ENCODE results near the gene THY1.

Gene THY1

GRCh38 chr11:119450590-119451326 is 27.8 kb upstream of the THY1 start:
- no peak overlapping the region for H3K4me3 ChIP-seq (ENCODE audit: low read depth, low read length)
- DNase-seq (ENCODE audit: low read depth) = no peak
- TF ChIP-seq, protein P1, sequence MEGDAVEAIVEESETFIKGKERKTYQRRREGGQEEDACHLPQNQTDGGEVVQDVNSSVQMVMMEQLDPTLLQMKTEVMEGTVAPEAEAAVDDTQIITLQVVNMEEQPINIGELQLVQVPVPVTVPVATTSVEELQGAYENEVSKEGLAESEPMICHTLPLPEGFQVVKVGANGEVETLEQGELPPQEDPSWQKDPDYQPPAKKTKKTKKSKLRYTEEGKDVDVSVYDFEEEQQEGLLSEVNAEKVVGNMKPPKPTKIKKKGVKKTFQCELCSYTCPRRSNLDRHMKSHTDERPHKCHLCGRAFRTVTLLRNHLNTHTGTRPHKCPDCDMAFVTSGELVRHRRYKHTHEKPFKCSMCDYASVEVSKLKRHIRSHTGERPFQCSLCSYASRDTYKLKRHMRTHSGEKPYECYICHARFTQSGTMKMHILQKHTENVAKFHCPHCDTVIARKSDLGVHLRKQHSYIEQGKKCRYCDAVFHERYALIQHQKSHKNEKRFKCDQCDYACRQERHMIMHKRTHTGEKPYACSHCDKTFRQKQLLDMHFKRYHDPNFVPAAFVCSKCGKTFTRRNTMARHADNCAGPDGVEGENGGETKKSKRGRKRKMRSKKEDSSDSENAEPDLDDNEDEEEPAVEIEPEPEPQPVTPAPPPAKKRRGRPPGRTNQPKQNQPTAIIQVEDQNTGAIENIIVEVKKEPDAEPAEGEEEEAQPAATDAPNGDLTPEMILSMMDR (IDR thresholded peaks at IDR 0.05; ENCODE audit: control insufficient read depth, extremely low read depth, insufficient read depth) = no peak

GRCh38 chr11:119449498-119449897 is 26.5 kb upstream of the THY1 start:
- no peak for DNase-seq (ENCODE audit: low read depth)
- TF ChIP-seq, protein P1 (IDR thresholded peaks at IDR 0.05; ENCODE audit: control insufficient read depth, extremely low read depth, insufficient read depth) = no peak
- no peak overlapping the region for H3K4me3 ChIP-seq (ENCODE audit: low read depth, low read length)

DNA sequence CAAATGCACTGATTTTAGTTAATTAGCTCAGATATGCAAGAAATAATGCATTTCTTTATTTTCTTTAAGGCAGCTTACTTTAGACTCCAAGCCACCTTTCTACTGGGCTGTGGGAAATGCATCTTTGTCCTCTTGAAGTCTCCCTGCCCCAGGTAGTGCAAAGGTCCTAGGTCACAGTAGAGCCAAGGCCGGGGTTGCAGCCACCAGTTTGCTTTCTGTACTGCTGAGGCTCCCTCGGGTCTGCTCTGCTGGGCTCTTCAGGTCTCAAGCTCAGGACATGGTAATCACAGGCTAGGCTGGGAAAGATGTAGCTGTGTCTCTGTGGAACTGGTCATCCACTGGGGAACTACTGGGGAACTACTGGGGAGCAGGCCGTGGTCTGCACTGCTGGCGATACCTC is 25.4 kb upstream of the THY1 start:
- TF ChIP-seq, protein P1 (IDR thresholded peaks at IDR 0.05; ENCODE audit: control insufficient read depth, extremely low read depth, insufficient read depth) = no peak
- H3K4me3 ChIP-seq (ENCODE audit: low read depth, low read length) = no peak overlapping the region
- DNase-seq (ENCODE audit: low read depth) = no peak

DNA sequence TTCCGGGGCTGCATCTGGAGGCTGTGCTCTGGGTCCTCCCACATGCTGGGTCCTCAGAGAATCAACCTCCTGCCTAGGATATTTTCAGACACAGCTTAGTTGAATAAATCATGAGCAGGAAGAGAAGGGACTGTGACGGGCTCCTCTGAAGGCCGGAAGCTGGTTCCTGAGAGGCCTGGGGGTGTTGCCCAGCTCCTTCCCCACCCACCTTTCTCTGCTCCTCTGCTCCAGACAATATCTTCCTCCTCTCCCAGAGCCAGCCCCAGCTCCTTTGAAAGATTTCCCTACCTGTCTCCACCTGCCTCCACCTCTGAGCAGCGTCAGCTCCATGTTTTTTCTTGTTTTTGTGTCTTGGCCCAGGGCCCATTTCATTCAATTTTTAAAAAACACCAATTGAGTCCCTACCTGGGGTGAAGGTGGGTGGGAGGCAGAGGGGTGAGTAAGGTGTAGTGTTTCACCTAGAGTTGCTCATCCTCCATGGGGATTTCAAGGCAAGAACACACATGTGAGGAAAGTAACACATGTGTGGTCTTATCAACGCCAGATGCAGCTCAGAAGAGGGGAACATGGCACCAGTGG is 24.8 kb upstream of the THY1 start:
- H3K4me3 ChIP-seq (ENCODE audit: low read depth, low read length) = no peak overlapping the region
- TF ChIP-seq, protein P1 (IDR thresholded peaks at IDR 0.05; ENCODE audit: control insufficient read depth, extremely low read depth, insufficient read depth) = no peak
- no peak for DNase-seq (ENCODE audit: low read depth)

- no peak overlapping the region for H3K4me3 ChIP-seq (ENCODE audit: low read depth, low read length)
- TF ChIP-seq, protein P1 (IDR thresholded peaks at IDR 0.05; ENCODE audit: control insufficient read depth, extremely low read depth, insufficient read depth) = no peak
- no peak for DNase-seq (ENCODE audit: low read depth)
These were observed 24.1 kb upstream of the THY1 start for GRCh38 chr11:119446871-119447663.

GRCh38 chr11:119446434-119446833 is 23.5 kb upstream of the THY1 start:
- no peak overlapping the region for H3K4me3 ChIP-seq (ENCODE audit: low read depth, low read length)
- no peak for DNase-seq (ENCODE audit: low read depth)
- TF ChIP-seq, protein P1 (IDR thresholded peaks at IDR 0.05; ENCODE audit: control insufficient read depth, extremely low read depth, insufficient read depth) = no peak

All from LNCaP clone FGC (cell line).